CD14-positive monocyte (primary cell): ENCODE data around the gene HLCS. TPM values are rescaled to one million over a fixed set of nuclear protein-coding genes. Genes with fewer than 3 reads are reported as not detected.

Experiments
- DNase-seq, 3 donors: peaks; one replicate each; pipeline ENCODE4 v3.0.0-alpha.2; 2011 to 2022
- H2AFZ ChIP-seq: 2 replicates; pipeline ENCODE4 v1.6.0; 2012; ENCODE audit warnings: mild to moderate bottlenecking, low read depth, low read length, inconsistent platforms; ENCODE audit not compliant: insufficient read depth, poor library complexity, severe bottlenecking
- H3K27ac ChIP-seq, 2 donors: 1 replicate in 1 of 2; 2 replicates in 1 of 2; pipeline ENCODE4 v1.5.1; 2012 to 2013; ENCODE audit warnings: low read length in 2 of 2, control low read depth in 1 of 2, inconsistent platforms in 1 of 2, low read depth in 1 of 2, mild to moderate bottlenecking in 1 of 2
- H3K27me3 ChIP-seq, 2 donors: one replicate each; pipeline versions ENCODE4 v1.6.0 to v1.6.1; 2011 to 2013; ENCODE audit warnings: low read length in 2 of 2; ENCODE audit not compliant: control insufficient read depth in 2 of 2, insufficient read depth in 2 of 2
- H3K36me3 ChIP-seq, 2 donors: replicated peaks in 1 of 2; 1 replicate in 1 of 2; 2 replicates in 1 of 2; pipeline versions ENCODE4 v1.5.1 to v1.6.1; 2012 to 2013; ENCODE audit warnings: low read length in 2 of 2, control low read depth in 1 of 2, inconsistent platforms in 1 of 2, mild to moderate bottlenecking in 1 of 2; ENCODE audit not compliant: insufficient read depth in 2 of 2, control insufficient read depth in 1 of 2
- H3K4me1 ChIP-seq, 2 donors: 1 replicate in 1 of 2; 2 replicates in 1 of 2; pipeline versions ENCODE4 v1.5.1 to v1.6.1; 2012 to 2013; ENCODE audit warnings: low read length in 2 of 2, control low read depth in 1 of 2, inconsistent platforms in 1 of 2, mild to moderate bottlenecking in 1 of 2, moderate library complexity in 1 of 2; ENCODE audit not compliant: insufficient read depth in 2 of 2, control insufficient read depth in 1 of 2
- H3K4me2 ChIP-seq: replicated peaks from 2 replicates; pipeline ENCODE3; 2012; ENCODE audit warnings: low read length, moderate library complexity, mild to moderate bottlenecking; ENCODE audit not compliant: poor library complexity, severe bottlenecking; ENCODE audit errors: extremely low read depth
- H3K4me3 ChIP-seq, 3 experiments: fragments of 200-600 bp in 1 of 3; sonication (generic) in 1 of 3; replicated peaks in 1 of 3; 1 replicate in 2 of 3; 2 replicates in 1 of 3; pipeline ENCODE4 v1.5.1; 2011 to 2013; ENCODE audit warnings: low read length in 3 of 3, mild to moderate bottlenecking in 3 of 3, control low read depth in 2 of 3, low read depth in 2 of 3, inconsistent platforms in 1 of 3, moderate library complexity in 1 of 3
- H3K79me2 ChIP-seq: 2 replicates; pipeline ENCODE4 v1.6.0; 2012; ENCODE audit warnings: mild to moderate bottlenecking, control low read depth, inconsistent platforms, low read length, moderate library complexity; ENCODE audit not compliant: insufficient read depth
- H3K9ac ChIP-seq: 2 replicates; pipeline ENCODE4 v1.6.0; 2017; ENCODE audit warnings: low read length, mild to moderate bottlenecking; ENCODE audit not compliant: insufficient read depth, poor library complexity, severe bottlenecking
- H3K9me3 ChIP-seq, 2 donors: replicated peaks in 1 of 2; 1 replicate in 1 of 2; 2 replicates in 1 of 2; pipeline versions ENCODE4 v1.5.1 to v1.6.1; 2012 to 2013; ENCODE audit warnings: low read length in 2 of 2, control low read depth in 1 of 2; ENCODE audit not compliant: control insufficient read depth in 1 of 2, insufficient read depth in 1 of 2
- H4K20me1 ChIP-seq: 2 replicates; pipeline ENCODE4 v1.6.0; 2012; ENCODE audit warnings: mild to moderate bottlenecking, low read length, control low read depth, moderate library complexity; ENCODE audit not compliant: insufficient read depth
- H3K27ac Mint-ChIP-seq, 7 donors: one replicate each; pipeline ENCODE4 v1.8.0; 2020; ENCODE audit warnings: mild to moderate bottlenecking in 7 of 7, mixed read lengths in 7 of 7, moderate library complexity in 6 of 7, inconsistent platforms in 2 of 7
- H3K27me3 Mint-ChIP-seq, 3 donors: one replicate each; pipeline ENCODE4 v1.8.0; 2021 to 2022; ENCODE audit warnings: low read depth in 3 of 3, mild to moderate bottlenecking in 3 of 3, mixed read lengths in 3 of 3, moderate library complexity in 3 of 3, inconsistent platforms in 1 of 3
- H3K36me3 Mint-ChIP-seq, 2 donors: one replicate each; pipeline ENCODE4 v1.8.0; 2020; ENCODE audit warnings: mixed read lengths in 2 of 2, inconsistent platforms in 1 of 2, mild to moderate bottlenecking in 1 of 2
- H3K4me1 Mint-ChIP-seq: one replicate; pipeline ENCODE4 v1.8.0; 2020; ENCODE audit warnings: mild to moderate bottlenecking, mixed read lengths
- H3K4me3 Mint-ChIP-seq, 2 donors: one replicate each; pipeline ENCODE4 v1.8.0; 2020; ENCODE audit warnings: mild to moderate bottlenecking in 2 of 2, mixed read lengths in 2 of 2, moderate library complexity in 1 of 2
- H3K9me3 Mint-ChIP-seq, 7 donors: one replicate each; pipeline ENCODE4 v1.8.0; 2020 to 2022; ENCODE audit warnings: mixed read lengths in 7 of 7, mild to moderate bottlenecking in 6 of 7, moderate library complexity in 6 of 7, inconsistent platforms in 2 of 7
- CTCF ChIP-seq: fragments of 200-600 bp; IDR thresholded peaks from one replicate; pipeline ENCODE4 v1.8.0; 2022; ENCODE audit warnings: antibody characterized with exemption, mild to moderate bottlenecking
- WGBS: methylation state at CpG from one replicate; pipeline ENCODE4 v1.1.5; 2013; ENCODE audit warnings: missing lambda C conversion rate; ENCODE audit not compliant: insufficient coverage; 5-methylcytosine and 5-hydroxymethylcytosine counted together
- intact Hi-C, 2 donors: fragments of 100-400 bp; cut with micrococcal nuclease; formaldehyde crosslinking; loops; one replicate each; pipeline versions ENCODE4 v1.15.0 to v1.15.1; 2023
- polyA plus RNA-seq, 3 donors: library from polyadenylated mRNA; depleted of rRNA in 1 of 3; unstranded in 2 of 3; stranded (reverse) in 1 of 3; fragments of 300-500 nt in 2 of 3; fragments of >200 nt in 1 of 3; fragmentation: Illumina TruSeq in 2 of 3; gene quantifications; 1 replicate in 2 of 3; 2 replicates in 1 of 3; pipeline ENCODE4 v1.2.3, GENCODE V29; 2012 to 2021

Gene HLCS
- polyA plus RNA-seq, 3 donors = 2.1 to 3.1 (median 2.2) TPM

GRCh38 chr21:36909423-36909822 lies 57.0 kb downstream of the HLCS start:
- H3K9ac ChIP-seq = no peak overlapping the region
- H3K4me2 ChIP-seq = no peak overlapping the region
- intact Hi-C loops = no loop called here
- no peaks in the 10 kb centered on the region for H4K20me1 ChIP-seq
- H3K79me2 ChIP-seq = no peaks in the 10 kb centered on the region
- H3K36me3 Mint-ChIP-seq = no peaks in the 10 kb centered on the region
- WGBS = 90% methylated on average over 3 of the region's 5 CpGs
- peaks cover 0 to 7% (median 1%) of the 10 kb centered on the region in 3 donors for H3K27me3 Mint-ChIP-seq
- no peaks in the 10 kb centered on the region for H3K36me3 ChIP-seq
- peak overlapping the region in 1 of 7 donors; percentile 56 for H3K27ac Mint-ChIP-seq
- H3K27ac ChIP-seq = no peak overlapping the region
- TF ChIP-seq CTCF = no peak
- no peaks in the 10 kb centered on the region for H3K27me3 ChIP-seq
- H3K4me3 Mint-ChIP-seq = no peak overlapping the region
- H3K4me1 ChIP-seq = no peaks in the 10 kb centered on the region
- peaks cover 0 to 7% (median 0%) of the 10 kb centered on the region in 7 donors for H3K9me3 Mint-ChIP-seq
- no peak overlapping the region for H2AFZ ChIP-seq
- no peak for DNase-seq
- peaks cover 2% of the 10 kb centered on the region for H3K4me1 Mint-ChIP-seq
- no peak overlapping the region for H3K4me3 ChIP-seq
- no peaks in the 10 kb centered on the region for H3K9me3 ChIP-seq

DNA sequence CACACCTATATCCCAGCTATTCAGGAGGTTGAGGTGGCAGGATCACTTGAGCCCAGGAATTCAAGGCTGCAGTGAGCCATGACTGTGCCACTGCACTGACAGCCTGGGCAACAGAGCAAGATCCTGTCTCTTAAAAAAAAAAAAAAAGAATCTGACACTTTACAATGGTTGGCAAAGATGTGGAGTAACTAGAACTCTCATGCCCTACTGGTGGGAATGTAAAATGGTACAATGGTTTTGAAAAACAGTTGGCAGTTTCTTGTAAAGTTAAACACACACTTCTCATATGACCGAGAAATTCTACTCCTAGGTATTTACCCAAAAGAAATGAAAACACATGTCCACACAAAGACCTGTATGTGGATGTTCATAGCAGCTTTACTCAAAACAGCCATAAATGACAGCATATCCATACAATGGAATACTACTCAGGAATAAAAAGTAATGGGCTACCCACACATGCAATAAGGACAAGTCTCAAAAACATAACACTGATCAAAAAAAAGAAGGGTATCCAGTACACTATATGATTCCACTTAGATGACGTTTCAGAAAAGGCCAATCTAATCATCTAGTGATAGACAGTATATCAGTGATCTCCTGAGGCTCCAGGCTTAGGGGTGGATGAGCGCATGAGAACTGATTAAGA lies 58.1 kb downstream of the HLCS start:
- no peaks in the 10 kb centered on the region for H3K36me3 Mint-ChIP-seq
- DNase-seq = no peak
- no peaks in the 10 kb centered on the region for H3K36me3 ChIP-seq

More for the DNA sequence above, 58.1 kb downstream of the HLCS start:
- Histone ChIP-seq H3K27ac (no peak overlapping the region), H3K4me1 (no peaks in the 10 kb centered on the region), H4K20me1 (no peaks in the 10 kb centered on the region), H3K4me2 (no peak overlapping the region), H2AFZ (no peak overlapping the region), H3K4me3 (no peak overlapping the region), H3K9ac (no peak overlapping the region), H3K27me3 (no peaks in the 10 kb centered on the region), H3K9me3 (no peaks in the 10 kb centered on the region), H3K79me2 (no peaks in the 10 kb centered on the region)
- intact Hi-C loops = no loop called here
- H3K4me1 Mint-ChIP-seq = peaks cover 2% of the 10 kb centered on the region
- H3K27me3 Mint-ChIP-seq = peaks cover 0 to 7% (median 1%) of the 10 kb centered on the region in 3 donors
- peak overlapping the region in 1 of 7 donors; percentile 3 for H3K27ac Mint-ChIP-seq
- no peak for TF ChIP-seq CTCF
- WGBS = no CpG with 5 or more reads among the region's 3 CpGs
- H3K4me3 Mint-ChIP-seq = no peak overlapping the region
- H3K9me3 Mint-ChIP-seq = peaks cover 0 to 7% (median 0%) of the 10 kb centered on the region in 7 donors
